DMS114 treated with DMSO at 0.1 percent for 48 hours (cell line): ENCODE data around the gene PPT1.
"Not testable (repeated sequence)": the region's sequence is repeated elsewhere in the genome, so short reads cannot be mapped to it uniquely, and the experiment has no call there.

Source experiments
- DNase-seq: peaks from one replicate; lab custom pipeline; 2025; ENCODE audit not compliant: unreplicated experiment; lab: John Stamatoyannopoulos, UW

The PPT1 gene

GRCh38 chr1:40057310-40058030 is 39.6 kb downstream of the PPT1 start:
- DNase-seq, result no peak

GRCh38 chr1:40056519-40057309 is 40.3 kb downstream of the PPT1 start:
- DNase-seq, result no peak

GRCh38 chr1:40053138-40053887 is 43.7 kb downstream of the PPT1 start:
- DNase-seq, result no peak

DNA sequence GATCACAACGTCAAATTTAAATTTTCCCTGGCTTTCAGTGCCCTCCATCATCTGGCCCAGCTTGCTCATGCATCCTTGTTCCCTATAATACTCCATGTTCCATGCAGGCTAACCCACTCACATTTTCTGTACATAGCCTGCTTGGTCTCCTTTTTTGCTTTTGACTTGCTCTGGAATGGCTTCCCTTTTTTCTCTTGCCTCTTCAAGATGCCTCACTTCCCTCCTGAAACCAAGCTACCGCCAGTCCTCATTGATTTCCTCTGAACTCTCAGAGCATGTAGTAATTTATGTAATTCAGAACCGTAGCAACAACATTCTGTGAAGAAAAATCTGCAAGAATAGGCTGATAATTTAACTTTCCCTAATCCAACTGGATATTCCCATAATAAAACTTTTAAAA is 46.2 kb downstream of the PPT1 start:
- DNase-seq, result no peak

DNA sequence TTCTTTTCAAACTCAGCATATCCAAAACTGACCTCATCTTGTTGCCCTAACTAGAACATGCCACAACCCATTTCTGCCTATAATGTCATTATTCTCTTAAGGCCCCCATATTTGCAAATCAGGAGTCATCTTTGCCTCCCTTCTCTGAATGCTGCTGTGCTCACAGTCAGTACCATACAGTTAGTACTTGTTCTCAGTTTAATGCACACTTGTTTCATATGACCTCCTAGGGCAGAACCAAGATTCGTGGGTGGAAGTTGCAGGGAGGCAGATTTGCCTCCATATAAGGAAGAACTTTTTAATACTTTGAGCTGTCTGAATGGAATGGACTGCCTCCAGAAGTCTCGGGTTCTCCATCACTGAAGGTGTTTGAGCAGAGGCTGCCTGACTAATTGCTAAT is 47.3 kb downstream of the PPT1 start:
- no peak for DNase-seq

- DNase-seq, result no peak
Measured at GRCh38 chr1:40047769-40048168, 49.3 kb downstream of the PPT1 start.

DNA sequence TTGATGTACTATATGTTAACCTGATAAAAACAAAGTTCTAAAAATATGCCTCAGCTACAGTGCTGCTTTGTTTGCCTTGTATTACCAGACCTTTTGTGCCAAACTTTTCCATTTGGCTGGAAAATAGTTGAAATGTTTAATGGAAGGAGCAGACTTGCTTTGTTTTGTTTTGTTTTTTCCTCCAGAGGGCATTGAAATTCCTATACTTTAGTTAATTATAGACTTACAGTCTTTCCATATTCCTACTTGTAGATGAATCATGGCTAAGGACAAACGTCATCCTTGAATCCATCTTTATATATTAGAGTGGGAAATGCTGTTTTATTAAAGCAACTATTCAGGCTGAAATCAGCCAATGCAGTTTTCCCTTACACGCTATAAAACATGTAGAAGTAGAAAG is 49.8 kb downstream of the PPT1 start:
- DNase-seq, result no peak

GRCh38 chr1:40045766-40046165 is 51.3 kb downstream of the PPT1 start:
- DNase-seq, result no peak

DNA sequence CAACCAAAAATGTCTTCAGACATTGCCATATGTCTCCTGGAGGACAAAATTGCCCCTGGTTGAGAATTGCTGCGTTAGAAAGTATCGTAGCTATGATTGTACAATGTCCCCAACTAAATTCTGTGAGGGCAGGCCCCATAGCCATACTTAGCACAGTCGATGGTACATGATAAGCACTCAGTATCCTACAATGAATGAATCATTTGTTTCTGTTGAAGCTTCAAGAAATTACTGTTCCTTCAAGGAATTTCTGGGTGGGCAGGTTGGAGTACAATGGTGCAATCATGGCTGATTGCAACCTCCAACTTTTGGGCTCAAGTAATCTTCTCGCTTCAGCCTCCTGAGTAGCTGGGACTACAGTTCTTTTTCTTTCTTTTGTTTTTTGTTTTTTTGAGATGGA is 51.9 kb downstream of the PPT1 start:
- no peak for DNase-seq

DNA sequence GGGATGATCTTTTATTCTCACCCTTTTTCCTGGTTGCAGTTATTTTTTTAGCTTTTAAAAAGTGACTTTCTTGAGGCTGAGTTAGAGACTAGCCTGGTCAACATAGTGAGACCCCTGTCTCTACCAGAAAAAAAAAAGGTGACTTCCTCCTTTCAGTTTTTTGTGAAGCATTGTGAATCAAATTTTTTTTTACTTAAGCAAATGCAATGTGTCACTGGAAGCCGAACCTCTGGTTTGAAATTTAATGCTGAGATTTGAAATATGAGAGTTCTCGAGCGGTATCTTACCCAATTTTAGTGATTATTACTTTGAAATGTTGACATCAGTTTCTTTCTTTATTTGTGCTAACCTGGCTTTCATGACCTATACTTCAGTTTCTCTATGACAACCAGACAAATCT is 52.9 kb downstream of the PPT1 start:
- no peak for DNase-seq

DNA sequence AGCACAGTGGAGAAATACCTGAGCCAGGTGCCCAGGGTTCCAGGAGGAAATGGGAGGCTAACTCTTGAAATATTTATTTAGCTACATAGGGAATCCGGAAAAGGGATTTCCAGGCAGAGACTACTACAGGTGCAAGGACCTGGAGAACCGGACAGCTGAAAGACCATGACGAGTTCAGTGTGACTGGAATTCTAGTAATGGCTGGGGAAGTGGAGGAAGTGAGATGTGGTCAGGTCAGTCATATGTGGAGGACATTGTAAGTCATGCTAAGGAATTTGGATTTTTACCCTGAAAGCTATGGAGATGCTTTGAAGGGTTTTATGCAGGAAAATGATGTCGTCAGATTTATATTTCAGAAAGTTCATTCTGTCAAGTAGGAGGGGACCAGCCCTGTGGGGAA is 54.7 kb downstream of the PPT1 start:
- no peak for DNase-seq

DNA sequence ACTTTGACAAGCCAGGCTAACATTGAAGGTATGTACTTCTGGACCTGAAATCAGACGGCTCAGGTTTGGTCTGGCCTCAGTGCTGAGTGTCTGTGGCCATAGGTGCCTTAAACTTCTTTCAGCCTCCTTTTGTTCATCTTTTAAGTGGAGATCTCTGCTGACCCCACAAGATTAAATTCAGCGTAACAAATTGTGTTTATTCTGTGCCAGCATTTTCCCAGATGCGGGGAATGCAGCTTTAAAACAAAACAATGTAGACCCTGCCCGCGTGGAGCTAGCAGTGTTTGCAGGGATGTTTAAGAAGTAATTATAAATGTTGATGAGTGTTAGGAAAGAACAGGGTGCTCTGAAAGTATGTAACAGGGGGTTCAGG is 55.6 kb downstream of the PPT1 start:
- no peak for DNase-seq

GRCh38 chr1:40040511-40041465 is 56.3 kb downstream of the PPT1 start, which contains the start of gene CAP1:
CAP1 (plus strand) TSS chr1:40040729; CDS start chr1:40059347, 18,618 bp downstream.
- DNase-seq, result peak; percentile 96

- DNase-seq, result peak; percentile 55
Measured at GRCh38 chr1:40039757-40040510, 57.1 kb downstream of the PPT1 start.

- peak; percentile 56 for DNase-seq
Measured at GRCh38 chr1:40039245-40039756, 57.8 kb downstream of the PPT1 start.

DNA sequence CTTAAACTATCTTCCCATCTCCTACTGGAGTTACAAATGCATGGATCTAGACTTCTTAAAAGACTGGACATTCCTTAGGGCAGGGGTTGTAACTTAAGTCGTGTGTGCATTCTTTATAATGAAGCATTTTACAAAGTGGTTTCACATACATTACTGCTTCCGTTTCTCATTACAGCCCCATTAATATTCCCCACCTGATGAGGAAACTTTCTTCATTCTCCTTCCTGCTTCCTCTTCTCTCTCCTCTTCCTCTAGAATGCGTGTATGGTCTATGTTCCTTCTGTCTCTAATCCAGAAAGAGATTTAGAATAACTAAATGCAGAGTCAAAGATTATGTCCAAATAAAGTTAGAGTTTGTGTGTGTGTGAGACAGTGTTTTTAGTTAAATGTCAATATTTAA is 58.4 kb downstream of the PPT1 start:
- no peak for DNase-seq

DNA sequence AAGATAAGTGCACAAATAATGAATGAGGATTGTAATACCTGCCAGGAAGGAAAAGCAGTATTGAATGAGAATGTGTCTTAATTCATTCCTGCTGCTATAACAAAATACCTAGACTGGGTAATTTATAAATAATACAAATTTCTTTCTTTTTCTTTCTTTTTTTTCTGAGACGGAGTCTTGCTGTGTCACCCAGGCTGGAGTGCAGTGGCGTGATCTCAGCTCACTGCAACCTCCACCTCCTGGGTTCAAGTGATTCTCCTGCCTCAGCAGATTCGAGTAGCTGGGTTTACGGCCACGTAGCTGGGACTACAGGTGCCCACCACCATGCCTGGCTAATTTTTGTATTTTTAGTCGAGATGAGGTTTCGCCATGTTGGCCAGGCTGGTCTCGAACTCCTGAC is 59.8 kb downstream of the PPT1 start:
- not testable (repeated sequence) for DNase-seq

GRCh38 chr1:40036574-40036973 is 60.5 kb downstream of the PPT1 start:
- no peak for DNase-seq

GRCh38 chr1:40034869-40035268 is 62.2 kb downstream of the PPT1 start:
- no peak for DNase-seq
